ENCODE measurements around the gene CLCNKA.

DNA sequence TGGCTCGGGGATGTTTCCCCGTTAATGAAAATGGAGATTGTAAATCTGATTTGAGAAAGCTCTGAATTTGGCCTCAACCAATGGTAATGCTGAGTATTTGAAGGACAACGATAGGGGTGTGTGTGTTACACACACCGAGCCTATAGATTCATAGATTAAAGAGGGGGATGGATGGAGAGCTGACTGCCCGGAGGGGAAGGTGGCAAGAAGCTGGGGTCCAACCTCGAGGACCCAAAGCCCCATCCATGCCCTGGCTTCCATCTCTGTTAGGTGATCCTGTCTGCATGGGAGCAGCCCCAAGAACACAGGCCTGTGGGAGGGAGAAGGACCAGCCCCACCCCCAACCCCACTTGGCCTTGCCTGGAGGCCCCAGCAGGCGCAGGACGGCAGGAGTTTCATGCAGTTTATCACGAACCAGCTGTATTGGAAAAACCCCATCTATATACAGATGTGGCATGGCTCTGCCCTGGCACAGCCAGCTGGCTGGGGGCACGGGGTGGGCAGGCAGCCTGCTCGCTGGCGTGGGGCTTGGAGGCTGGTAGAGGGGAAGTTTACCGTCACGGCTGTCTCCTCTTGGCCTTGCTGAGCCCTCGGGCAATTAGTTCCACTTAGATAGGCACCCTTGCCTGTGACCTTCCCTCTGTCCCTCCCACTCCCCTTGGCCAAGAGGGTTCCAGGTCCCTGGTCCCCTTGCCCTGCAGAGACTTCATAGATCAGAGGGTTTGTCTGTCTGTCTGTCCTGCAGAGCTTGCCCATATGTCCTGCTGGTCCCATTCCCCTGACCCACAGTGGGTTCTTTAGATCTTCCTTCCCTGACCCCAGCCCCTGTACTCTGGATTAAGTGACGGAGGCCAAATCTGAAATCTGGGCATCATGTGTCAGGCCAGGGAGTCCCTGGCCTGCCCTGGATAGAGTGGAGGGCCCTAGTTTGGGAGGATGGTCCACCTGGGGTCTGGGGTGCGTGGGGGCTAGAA lies 7.0 kb upstream of the CLCNKA start:
- TF ChIP-seq, protein P1, sequence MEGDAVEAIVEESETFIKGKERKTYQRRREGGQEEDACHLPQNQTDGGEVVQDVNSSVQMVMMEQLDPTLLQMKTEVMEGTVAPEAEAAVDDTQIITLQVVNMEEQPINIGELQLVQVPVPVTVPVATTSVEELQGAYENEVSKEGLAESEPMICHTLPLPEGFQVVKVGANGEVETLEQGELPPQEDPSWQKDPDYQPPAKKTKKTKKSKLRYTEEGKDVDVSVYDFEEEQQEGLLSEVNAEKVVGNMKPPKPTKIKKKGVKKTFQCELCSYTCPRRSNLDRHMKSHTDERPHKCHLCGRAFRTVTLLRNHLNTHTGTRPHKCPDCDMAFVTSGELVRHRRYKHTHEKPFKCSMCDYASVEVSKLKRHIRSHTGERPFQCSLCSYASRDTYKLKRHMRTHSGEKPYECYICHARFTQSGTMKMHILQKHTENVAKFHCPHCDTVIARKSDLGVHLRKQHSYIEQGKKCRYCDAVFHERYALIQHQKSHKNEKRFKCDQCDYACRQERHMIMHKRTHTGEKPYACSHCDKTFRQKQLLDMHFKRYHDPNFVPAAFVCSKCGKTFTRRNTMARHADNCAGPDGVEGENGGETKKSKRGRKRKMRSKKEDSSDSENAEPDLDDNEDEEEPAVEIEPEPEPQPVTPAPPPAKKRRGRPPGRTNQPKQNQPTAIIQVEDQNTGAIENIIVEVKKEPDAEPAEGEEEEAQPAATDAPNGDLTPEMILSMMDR (conservative IDR thresholded peaks at IDR 0.05): no peak
- TF ChIP-seq ZFX (IDR thresholded peaks at IDR 0.05): no peak

Measured in C4-2B (cell line).